DMS53 treated with DMSO at 0.1 percent for 48 hours (cell line): ENCODE results near the gene MATN4.
A peak's percentile ranks its signal among the peaks of the same experiment; 100 is the strongest.
"Not testable (repeated sequence)": the region's sequence is repeated elsewhere in the genome, so short reads cannot be mapped to it uniquely, and the experiment has no call there.

Experiments
- DNase-seq: peaks from one replicate; lab custom pipeline; 2025; ENCODE audit not compliant: unreplicated experiment; lab: John Stamatoyannopoulos, UW

The MATN4 gene

GRCh38 chr20:45308117-45308778 is at the start of gene MATN4:
TSS of gene MATN4 (minus strand) at chr20:45308299. CDS start at chr20:45305582, 2,717 bp downstream.
- DNase-seq: peak; percentile 28

DNA sequence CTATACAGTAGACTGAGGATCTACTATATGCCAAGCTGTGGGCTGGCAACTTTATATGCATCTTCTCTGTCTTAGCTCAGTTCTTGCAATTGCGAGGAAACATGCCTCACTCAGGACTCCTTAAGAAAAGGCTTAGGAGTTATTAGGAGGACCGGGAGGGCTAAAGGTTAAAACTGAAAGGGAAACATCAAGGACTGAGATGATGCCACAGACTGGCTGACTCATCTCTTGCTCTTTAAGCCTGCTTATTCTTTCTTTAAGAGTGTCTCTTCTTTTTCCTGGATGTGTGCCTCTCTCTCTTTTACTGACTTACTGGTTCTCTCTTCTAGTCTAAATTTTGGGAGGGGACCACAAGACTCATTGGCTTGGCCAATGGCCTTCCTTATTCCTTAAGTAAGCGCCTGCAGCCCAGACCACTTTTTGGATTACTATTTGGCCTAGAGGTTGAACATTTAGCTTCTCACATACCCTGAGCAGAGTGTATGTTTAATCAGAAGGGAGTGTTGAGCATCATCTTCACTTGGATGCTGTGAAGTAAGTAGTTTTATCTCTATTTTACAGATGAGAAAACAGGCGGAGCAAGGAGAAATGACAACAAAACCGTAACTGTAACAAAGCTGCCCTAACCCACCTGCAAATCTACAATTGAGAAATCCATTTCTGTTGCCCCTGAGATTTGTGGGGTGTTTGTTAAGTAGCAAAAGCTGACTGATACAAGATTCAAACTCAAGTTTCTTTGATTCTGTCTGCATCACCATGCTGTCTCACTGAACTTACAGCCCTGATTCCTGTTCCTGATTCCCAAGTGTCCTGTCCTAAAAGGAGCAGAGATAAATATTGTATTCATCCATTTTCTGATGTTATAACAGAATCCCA is 47.3 kb upstream of the MATN4 start:
- peak; percentile 8 for DNase-seq

GRCh38 chr20:45354423-45355208 is 46.5 kb upstream of the MATN4 start:
- no peak for DNase-seq

DNA sequence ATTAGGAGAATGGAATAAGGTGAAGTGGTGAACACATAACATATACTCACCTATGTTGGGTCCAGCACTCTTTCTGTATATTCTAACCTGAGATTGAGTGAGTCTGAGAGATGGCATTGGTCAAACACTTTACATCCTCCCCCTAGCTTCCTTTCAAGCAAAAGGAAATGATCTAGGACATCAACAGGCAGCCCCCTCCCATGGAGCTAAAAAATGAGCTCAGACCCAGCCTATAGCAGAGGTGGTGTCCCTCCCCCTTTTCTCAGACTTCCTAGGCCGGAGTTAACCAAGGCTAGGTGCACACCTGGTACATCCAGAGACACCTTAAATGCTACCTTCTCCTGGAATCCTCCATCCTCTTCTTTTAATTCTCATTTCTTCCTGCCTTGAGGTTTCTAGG is 45.6 kb upstream of the MATN4 start:
- no peak for DNase-seq

- no peak for DNase-seq
Observed at GRCh38 chr20:45352729-45353128, 44.6 kb upstream of the MATN4 start.

DNA sequence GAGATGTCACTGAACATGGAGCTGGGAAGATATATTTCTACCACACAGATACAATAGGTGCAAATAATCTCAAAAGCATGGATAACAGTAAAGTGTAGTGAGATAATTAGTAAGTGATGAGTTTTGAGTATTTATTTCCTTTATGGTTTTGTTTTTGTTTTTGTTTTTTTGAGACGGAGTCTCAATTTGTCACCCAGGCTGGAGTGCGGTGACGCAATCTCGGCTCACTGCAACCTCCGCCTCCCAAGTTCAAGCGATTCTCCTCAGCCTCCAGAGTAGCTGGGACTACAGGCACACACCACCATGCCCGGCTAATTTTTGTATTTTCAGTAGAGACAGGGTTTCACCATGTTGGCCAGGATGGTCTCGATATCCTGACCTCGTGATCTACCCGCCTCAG is 42.7 kb upstream of the MATN4 start:
- DNase-seq: not testable (repeated sequence)

- no peak for DNase-seq
Observed at GRCh38 chr20:45350217-45350616, 42.1 kb upstream of the MATN4 start.

- DNase-seq: peak; percentile 14
Observed at GRCh38 chr20:45347936-45348778, 40.1 kb upstream of the MATN4 start, which contains the start of gene SDC4. TSS of gene SDC4 (minus strand) at chr20:45348424. CDS start at chr20:45348384, 40 bp downstream.

DNA sequence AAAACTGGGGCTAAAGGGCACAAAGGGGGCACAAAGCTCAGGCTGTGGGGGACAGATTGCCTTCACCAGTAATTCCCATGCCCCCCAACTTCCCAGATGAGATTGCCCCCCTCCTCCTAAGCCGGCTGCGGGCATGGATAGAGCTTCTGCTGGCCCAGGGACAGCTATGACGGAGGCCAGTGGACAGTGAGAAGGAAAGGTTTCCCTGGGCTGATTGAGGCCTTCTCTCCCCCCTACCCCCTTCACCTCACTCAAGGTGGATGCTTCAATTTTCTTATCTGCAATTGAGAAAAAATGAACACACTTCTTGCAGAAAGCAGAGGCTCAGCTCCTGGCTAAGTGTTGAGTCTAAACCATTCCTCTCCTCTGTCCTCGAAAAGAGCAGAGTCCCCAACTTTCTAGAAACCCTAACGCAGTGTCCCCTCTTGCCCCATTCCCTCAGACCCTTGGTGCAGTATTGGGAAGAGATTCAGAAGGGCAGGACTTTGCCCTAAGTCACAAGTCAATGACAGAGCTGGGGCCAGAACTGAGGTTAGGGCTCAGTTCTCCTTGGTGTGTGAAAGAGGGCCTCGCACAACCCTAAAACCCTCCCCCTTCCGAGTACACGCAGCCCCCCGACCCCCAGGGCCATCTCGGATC is 39.3 kb upstream of the MATN4 start:
- DNase-seq: no peak

GRCh38 chr20:45346851-45347250 is 38.8 kb upstream of the MATN4 start:
- DNase-seq: no peak

- DNase-seq: no peak
Observed at GRCh38 chr20:45346291-45346718, 38.2 kb upstream of the MATN4 start.

DNA sequence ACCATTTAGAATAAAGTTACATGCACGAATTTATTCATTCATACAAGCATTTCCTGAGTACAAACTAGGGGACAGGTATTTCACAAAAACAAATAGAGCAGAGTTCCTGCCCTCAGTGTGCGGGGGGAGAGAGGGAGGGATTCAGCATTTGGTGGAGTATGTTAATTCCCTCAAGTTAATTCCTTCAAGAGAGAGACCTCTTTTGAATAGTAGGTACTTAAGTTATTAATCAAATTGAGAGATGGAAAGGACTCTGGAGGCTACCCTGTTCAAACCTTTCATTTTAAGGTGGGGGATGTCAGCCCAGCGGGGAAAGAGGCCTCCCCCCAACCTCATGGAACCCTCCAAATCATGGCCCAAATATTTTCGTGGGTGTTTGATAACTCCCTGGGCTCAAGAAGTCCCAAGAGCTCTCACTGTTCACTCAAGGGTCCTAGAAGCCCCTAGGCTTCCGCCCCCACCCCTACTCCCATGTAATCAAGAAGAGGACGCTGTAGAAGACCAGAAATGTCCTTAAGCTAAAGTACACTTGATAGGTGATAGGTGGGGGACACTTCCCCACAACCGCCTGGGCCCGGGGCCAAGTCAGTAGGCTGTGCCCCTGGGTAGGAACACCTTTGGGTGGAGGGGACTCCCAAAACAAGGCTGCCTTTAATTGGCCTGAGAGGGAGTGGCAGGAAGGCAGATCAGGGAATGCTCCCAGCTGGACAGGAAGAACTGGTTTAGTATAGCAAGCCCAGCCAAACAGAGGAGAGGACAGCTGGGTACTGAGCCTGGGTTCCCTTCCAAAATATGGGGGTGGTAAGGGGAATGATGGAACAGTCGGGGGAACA is 37.2 kb upstream of the MATN4 start:
- DNase-seq: peak; percentile 24

DNA sequence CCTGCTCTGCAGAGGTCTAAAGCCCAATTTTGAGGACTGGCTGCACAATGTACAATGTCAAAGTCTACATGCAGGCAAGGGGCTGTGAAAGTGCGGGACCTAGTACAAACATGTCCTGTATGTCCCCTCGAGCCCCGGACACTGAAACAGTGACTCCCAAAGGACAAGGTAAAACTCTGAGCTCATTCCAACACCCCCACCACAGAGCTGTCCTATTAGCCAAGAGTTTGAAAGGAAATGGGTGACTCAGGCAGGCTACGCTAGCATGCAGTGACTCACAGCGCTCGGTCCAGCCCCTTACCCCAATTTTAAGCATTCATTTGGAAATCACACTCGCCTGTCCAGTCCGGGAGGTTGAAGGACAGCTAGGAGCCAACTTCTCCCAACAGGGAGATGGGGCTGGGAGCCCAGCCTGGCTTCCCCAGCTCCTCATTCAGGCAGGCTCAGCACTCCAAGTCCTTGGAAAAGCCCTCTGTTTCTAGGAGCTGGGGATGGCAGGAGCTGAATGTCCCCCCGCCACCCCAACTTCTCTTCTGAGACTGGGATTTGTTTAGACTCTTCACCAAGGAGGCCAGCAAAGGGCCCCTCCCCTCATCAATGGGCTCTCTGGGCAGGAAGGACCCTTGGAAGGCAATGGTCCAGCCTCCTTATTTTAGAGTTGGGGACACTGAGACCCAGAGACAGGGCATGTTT is 36.2 kb upstream of the MATN4 start:
- DNase-seq: no peak

- DNase-seq: peak; percentile 40
Observed at GRCh38 chr20:45343532-45344167, 35.6 kb upstream of the MATN4 start.

DNA sequence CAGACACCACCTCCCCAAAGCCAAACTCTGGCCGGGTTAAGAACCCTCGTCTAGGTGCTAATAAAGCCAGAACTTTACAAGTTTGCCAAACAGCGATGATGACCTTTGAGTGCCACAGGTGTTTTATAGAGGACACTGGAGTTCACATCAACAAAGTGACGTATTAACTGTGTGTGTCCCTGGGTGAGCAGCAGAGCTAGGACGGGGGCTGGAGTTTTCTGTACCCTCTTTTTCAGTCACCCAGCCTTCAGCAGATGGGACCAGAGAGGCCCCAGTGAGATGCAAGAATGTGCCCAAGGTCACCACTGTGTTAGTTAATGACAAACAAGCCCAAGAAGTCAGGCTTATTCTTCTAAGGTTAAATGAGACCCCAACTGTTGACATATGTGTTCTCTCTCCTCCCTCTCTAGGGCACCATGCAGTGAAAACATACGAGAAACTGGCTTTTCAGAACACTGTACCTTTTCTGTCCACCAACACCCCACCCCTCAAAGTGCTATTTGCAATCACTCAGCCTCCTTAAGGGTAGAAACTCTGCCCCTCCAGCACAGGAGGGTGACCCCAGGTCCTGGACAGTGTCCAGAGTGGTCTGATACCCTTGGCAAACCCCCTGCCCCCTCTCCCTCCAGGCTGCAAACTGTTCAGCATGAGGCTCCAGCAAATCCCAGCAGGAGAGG is 34.9 kb upstream of the MATN4 start:
- DNase-seq: no peak

- DNase-seq: no peak
Observed at GRCh38 chr20:45341939-45342854, 34.1 kb upstream of the MATN4 start.

GRCh38 chr20:45341579-45341938 is 33.5 kb upstream of the MATN4 start:
- DNase-seq: no peak
